HepG2 (cell line): ENCODE measurements around the gene ANTKMT. TPM values are rescaled to one million over a fixed set of nuclear protein-coding genes. Genes with fewer than 3 reads are reported as not detected.
A peak's percentile ranks its signal among the peaks of the same experiment; 100 is the strongest.

Experiments
- ARNTL ChIP-seq: sonication (generic); formaldehyde crosslinking; IDR thresholded peaks from 2 replicates; pipeline ENCODE4 v1.4.0; 2020; ENCODE audit warnings: mild to moderate bottlenecking, missing genetic modification reagents
- ERF ChIP-seq: IDR thresholded peaks from 2 replicates; pipeline ENCODE4 v1.6.1; 2018; ENCODE audit warnings: missing biosample characterization, missing genetic modification reagents
- NR2F6 ChIP-seq, 2 experiments: IDR thresholded peaks; 2 replicates each; pipeline ENCODE4 v1.6.1; 2016; ENCODE audit warnings: antibody characterized with exemption in 1 of 2, mild to moderate bottlenecking in 1 of 2
- ZNF530 ChIP-seq: sonication (generic); formaldehyde crosslinking; IDR thresholded peaks from 2 replicates; pipeline ENCODE4 v1.5.0; 2020; ENCODE audit warnings: low read depth, mild to moderate bottlenecking, missing genetic modification reagents
- ZNF629 ChIP-seq: sonication (generic); formaldehyde crosslinking; conservative IDR thresholded peaks from 2 replicates; pipeline ENCODE4 v1.5.0; 2020; ENCODE audit warnings: missing genetic modification reagents
- polyA plus RNA-seq, 8 experiments: library from polyadenylated mRNA; depleted of rRNA in 3 of 8; stranded (reverse) in 7 of 8; unstranded in 1 of 8; fragments of >200 nt; fragmentation: Illumina TruSeq in 4 of 8; extraction: Trizol in 4 of 8; gene quantifications; 2 replicates each; pipeline versions ENCODE4 v1.2.1 to v1.2.3, GENCODE V29; 2011 to 2016; ENCODE audit warnings: low read depth in 4 of 8, missing spikeins in 1 of 8, mixed read lengths in 1 of 8; ENCODE audit not compliant: insufficient read depth in 1 of 8
- total RNA-seq, 5 experiments: library from RNA; depleted of rRNA; stranded (reverse); fragments of >200 nt; fragmentation: Illumina TruSeq; extraction: Trizol; gene quantifications; 2 replicates each; pipeline ENCODE4 v1.2.3, GENCODE V29; 2016; ENCODE audit warnings: low read depth in 1 of 5
- TF ChIP-seq, protein P1 (sequence below): sonication (generic); formaldehyde crosslinking; IDR thresholded peaks from 2 replicates; pipeline ENCODE4 v1.4.0; 2020; ENCODE audit warnings: mild to moderate bottlenecking, missing genetic modification reagents
- TF ChIP-seq, protein P2 (sequence below): sonication (generic); formaldehyde crosslinking; IDR thresholded peaks from 2 replicates; pipeline ENCODE4 v1.4.0; 2020; ENCODE audit warnings: missing genetic modification reagents, borderline replicate concordance
- TF ChIP-seq, protein P3 (sequence below): sonication (generic); formaldehyde crosslinking; IDR thresholded peaks from one replicate; pipeline ENCODE4 v1.5.1; 2020; ENCODE audit warnings: mild to moderate bottlenecking, missing genetic modification reagents; ENCODE audit errors: not compliant biosample characterization
- TF ChIP-seq, protein P4 (sequence below): sonication (generic); IDR thresholded peaks from 2 replicates; pipeline ENCODE4 v1.6.1; 2016; ENCODE audit warnings: low read depth, borderline replicate concordance
- TF ChIP-seq, protein P5 (sequence below): sonication (generic); formaldehyde crosslinking; IDR thresholded peaks from 2 replicates; pipeline ENCODE4 v1.8.1; 2022; ENCODE audit warnings: low read depth, mild to moderate bottlenecking, missing genetic modification reagents

The ANTKMT gene
- total and polyA plus RNA-seq, 2 of the 13 experiments (the other 11 are each of a cell fraction or from before 2014, with no cell fraction given): 7.5 to 47.8 TPM

DNA sequence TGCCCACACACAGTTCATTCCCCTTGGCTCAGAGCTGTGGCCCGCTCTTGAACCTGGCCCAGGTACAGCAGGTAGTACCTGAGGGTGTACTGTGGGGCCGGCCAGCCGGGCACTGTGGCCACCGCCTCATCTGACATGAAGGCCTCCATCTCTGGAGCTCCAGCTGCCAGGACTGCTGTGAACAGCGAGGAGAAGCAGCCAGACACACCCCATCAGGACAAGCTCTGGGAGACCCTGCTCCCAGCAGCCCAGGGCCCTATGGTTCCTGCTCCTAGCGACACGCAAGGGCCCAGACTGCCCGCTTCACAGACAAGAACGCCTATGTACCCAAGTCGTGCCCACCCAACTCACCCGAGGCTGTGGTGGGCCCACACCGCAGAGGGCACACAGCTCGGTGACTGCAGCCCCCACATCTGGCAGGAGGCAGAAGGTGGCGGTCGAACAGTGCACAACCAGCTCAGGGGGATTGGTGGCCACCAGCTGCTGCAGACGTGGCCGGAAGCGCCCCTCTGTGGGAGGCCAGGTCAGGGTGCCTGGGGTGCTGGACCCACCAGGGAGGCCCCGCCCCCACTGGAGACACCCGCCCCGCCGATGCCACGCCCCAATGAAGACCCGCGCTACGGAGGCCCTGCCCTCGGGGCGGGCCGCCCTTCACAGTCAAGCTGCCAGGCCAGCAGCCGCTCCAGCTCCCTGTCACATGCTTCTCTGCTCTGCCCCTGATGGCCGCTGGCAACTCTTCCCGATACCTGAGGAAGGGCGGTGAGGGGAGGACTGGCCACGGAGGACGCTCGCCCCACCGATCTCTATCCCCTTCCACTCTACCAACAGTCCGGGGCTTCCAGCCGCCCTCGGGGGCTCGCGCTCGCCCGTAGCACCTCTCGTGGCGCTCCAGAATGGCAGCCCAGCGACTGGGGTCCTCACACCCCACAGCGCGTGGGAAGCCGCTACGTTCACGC lies 41.8 kb upstream of the ANTKMT start (continued):
- TF ChIP-seq, protein P1, sequence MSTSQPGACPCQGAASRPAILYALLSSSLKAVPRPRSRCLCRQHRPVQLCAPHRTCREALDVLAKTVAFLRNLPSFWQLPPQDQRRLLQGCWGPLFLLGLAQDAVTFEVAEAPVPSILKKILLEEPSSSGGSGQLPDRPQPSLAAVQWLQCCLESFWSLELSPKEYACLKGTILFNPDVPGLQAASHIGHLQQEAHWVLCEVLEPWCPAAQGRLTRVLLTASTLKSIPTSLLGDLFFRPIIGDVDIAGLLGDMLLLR: no peak
- no peak for TF ChIP-seq ZNF530
- TF ChIP-seq, protein P2, sequence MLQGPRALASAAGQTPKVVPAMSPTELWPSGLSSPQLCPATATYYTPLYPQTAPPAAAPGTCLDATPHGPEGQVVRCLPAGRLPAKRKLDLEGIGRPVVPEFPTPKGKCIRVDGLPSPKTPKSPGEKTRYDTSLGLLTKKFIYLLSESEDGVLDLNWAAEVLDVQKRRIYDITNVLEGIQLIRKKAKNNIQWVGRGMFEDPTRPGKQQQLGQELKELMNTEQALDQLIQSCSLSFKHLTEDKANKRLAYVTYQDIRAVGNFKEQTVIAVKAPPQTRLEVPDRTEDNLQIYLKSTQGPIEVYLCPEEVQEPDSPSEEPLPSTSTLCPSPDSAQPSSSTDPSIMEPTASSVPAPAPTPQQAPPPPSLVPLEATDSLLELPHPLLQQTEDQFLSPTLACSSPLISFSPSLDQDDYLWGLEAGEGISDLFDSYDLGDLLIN (CRISPR knock-in tag): peak; percentile 12; the same call in 1 of the 2 replicates
- TF ChIP-seq, protein P3, sequence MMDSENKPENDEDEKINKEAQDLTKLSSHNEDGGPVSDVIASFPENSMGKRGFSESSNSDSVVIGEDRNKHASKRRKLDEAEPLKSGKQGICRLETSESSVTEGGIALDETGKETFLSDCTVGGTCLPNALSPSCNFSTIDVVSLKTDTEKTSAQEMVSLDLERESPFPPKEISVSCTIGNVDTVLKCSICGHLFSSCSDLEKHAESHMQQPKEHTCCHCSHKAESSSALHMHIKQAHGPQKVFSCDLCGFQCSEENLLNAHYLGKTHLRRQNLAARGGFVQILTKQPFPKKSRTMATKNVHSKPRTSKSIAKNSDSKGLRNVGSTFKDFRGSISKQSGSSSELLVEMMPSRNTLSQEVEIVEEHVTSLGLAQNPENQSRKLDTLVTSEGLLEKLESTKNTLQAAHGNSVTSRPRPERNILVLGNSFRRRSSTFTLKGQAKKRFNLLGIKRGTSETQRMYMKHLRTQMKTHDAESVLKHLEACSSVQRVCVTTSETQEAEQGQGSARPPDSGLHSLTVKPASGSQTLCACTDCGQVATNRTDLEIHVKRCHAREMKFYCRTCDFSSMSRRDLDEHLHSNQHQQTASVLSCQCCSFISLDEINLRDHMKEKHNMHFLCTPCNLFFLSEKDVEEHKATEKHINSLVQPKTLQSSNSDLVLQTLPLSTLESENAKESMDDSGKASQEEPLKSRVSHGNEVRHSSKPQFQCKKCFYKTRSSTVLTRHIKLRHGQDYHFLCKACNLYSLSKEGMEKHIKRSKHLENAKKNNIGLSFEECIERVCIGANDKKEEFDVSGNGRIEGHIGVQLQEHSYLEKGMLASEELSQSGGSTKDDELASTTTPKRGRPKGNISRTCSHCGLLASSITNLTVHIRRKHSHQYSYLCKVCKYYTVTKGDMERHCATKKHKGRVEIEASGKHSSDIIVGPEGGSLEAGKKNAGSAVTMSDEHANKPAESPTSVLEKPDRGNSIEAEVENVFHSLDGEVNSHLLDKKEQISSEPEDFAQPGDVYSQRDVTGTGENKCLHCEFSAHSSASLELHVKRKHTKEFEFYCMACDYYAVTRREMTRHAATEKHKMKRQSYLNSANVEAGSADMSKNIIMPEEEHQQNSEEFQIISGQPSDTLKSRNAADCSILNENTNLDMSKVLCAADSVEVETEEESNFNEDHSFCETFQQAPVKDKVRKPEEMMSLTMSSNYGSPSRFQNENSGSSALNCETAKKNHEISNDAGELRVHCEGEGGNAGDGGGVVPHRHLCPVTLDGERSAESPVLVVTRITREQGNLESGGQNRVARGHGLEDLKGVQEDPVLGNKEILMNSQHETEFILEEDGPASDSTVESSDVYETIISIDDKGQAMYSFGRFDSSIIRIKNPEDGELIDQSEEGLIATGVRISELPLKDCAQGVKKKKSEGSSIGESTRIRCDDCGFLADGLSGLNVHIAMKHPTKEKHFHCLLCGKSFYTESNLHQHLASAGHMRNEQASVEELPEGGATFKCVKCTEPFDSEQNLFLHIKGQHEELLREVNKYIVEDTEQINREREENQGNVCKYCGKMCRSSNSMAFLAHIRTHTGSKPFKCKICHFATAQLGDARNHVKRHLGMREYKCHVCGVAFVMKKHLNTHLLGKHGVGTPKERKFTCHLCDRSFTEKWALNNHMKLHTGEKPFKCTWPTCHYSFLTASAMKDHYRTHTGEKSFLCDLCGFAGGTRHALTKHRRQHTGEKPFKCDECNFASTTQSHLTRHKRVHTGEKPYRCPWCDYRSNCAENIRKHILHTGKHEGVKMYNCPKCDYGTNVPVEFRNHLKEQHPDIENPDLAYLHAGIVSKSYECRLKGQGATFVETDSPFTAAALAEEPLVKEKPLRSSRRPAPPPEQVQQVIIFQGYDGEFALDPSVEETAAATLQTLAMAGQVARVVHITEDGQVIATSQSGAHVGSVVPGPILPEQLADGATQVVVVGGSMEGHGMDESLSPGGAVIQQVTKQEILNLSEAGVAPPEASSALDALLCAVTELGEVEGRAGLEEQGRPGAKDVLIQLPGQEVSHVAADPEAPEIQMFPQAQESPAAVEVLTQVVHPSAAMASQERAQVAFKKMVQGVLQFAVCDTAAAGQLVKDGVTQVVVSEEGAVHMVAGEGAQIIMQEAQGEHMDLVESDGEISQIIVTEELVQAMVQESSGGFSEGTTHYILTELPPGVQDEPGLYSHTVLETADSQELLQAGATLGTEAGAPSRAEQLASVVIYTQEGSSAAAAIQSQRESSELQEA: peak; percentile 65
- 0 out of 2 replicates have a peak, but pooled peaks have one; percentile 17 for TF ChIP-seq ERF
- TF ChIP-seq NR2F6 (IDR thresholded peaks at IDR 0.05): no peak
- TF ChIP-seq NR2F6 (CRISPR knock-in tag; IDR thresholded peaks at IDR 0.05): peak; percentile 42; the same call in 1 of the 2 replicates
- TF ChIP-seq ZNF629: 0 out of 2 replicates have a peak, but pooled peaks have one; percentile 19
- TF ChIP-seq, protein P4, sequence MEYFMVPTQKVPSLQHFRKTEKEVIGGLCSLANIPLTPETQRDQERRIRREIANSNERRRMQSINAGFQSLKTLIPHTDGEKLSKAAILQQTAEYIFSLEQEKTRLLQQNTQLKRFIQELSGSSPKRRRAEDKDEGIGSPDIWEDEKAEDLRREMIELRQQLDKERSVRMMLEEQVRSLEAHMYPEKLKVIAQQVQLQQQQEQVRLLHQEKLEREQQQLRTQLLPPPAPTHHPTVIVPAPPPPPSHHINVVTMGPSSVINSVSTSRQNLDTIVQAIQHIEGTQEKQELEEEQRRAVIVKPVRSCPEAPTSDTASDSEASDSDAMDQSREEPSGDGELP: peak; percentile 57; the same call in 1 of the 2 replicates
- TF ChIP-seq, protein P5, sequence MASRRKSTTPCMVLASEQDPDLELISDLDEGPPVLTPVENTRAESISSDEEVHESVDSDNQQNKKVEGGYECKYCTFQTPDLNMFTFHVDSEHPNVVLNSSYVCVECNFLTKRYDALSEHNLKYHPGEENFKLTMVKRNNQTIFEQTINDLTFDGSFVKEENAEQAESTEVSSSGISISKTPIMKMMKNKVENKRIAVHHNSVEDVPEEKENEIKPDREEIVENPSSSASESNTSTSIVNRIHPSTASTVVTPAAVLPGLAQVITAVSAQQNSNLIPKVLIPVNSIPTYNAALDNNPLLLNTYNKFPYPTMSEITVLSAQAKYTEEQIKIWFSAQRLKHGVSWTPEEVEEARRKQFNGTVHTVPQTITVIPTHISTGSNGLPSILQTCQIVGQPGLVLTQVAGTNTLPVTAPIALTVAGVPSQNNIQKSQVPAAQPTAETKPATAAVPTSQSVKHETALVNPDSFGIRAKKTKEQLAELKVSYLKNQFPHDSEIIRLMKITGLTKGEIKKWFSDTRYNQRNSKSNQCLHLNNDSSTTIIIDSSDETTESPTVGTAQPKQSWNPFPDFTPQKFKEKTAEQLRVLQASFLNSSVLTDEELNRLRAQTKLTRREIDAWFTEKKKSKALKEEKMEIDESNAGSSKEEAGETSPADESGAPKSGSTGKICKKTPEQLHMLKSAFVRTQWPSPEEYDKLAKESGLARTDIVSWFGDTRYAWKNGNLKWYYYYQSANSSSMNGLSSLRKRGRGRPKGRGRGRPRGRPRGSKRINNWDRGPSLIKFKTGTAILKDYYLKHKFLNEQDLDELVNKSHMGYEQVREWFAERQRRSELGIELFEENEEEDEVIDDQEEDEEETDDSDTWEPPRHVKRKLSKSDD (CRISPR knock-in tag): no peak
- TF ChIP-seq ARNTL (CRISPR knock-in tag): peak; percentile 68
